HepG2 (cell line): ENCODE results near the gene PLEKHB2. TPM values are rescaled to one million over a fixed set of nuclear protein-coding genes. Genes with fewer than 3 reads are reported as not detected.

ENCODE experiments used
- CREB1 ChIP-seq, 2 experiments: fragments of 450-650 bp in 1 of 2; IDR thresholded peaks; 2 replicates each; pipeline ENCODE4 v1.6.1; 2016 to 2017; ENCODE audit warnings: control low read depth in 1 of 2, mild to moderate bottlenecking in 1 of 2, missing compliant biosample characterization in 1 of 2, missing genetic modification characterization in 1 of 2
- E2F1 ChIP-seq: sonication (generic); formaldehyde crosslinking; IDR thresholded peaks from 2 replicates; pipeline ENCODE4 v1.5.0; 2020; ENCODE audit warnings: missing genetic modification reagents
- LCORL ChIP-seq, 2 experiments: fragments of 450-650 bp in 1 of 2; sonication (generic) in 1 of 2; formaldehyde crosslinking in 1 of 2; IDR thresholded peaks; 2 replicates each; pipeline versions ENCODE4 v1.5.0 to v1.6.1; 2017 to 2020; ENCODE audit warnings: antibody characterized with exemption in 1 of 2, missing genetic modification reagents in 1 of 2
- NFATC3 ChIP-seq: sonication (generic); formaldehyde crosslinking; IDR thresholded peaks from 2 replicates; pipeline ENCODE4 v1.5.1; 2020; ENCODE audit warnings: mild to moderate bottlenecking, missing genetic modification reagents
- REST ChIP-seq, 2 experiments: IDR thresholded peaks; 2 replicates each; pipeline ENCODE4 v1.6.1; 2011 to 2012; ENCODE audit warnings: low read length in 2 of 2, borderline replicate concordance in 1 of 2, low read depth in 1 of 2, mild to moderate bottlenecking in 1 of 2, moderate library complexity in 1 of 2
- SMC3 ChIP-seq: IDR thresholded peaks from 2 replicates; pipeline ENCODE4 v1.6.1; 2011; ENCODE audit warnings: low read length, improper control_type of control experiment
- U2AF1 ChIP-seq: fragments of 200-400 bp; formaldehyde crosslinking; optimal IDR thresholded peaks from 2 replicates; pipeline ENCODE3; 2017; ENCODE audit warnings: mild to moderate bottlenecking, low read depth, low read length
- ZEB1 ChIP-seq: IDR thresholded peaks from 2 replicates; pipeline ENCODE4 v1.6.1; 2012; ENCODE audit warnings: mild to moderate bottlenecking, low read depth, inconsistent platforms; ENCODE audit not compliant: insufficient replicate concordance
- ZNF619 ChIP-seq: sonication (generic); formaldehyde crosslinking; IDR thresholded peaks from 2 replicates; pipeline ENCODE4 v1.4.0; 2020; ENCODE audit warnings: mild to moderate bottlenecking, missing genetic modification reagents
- polyA plus RNA-seq, 8 experiments: library from polyadenylated mRNA; depleted of rRNA in 3 of 8; stranded (reverse) in 7 of 8; unstranded in 1 of 8; fragments of >200 nt; fragmentation: Illumina TruSeq in 4 of 8; extraction: Trizol in 4 of 8; gene quantifications; 2 replicates each; pipeline versions ENCODE4 v1.2.1 to v1.2.3, GENCODE V29; 2011 to 2016; ENCODE audit warnings: low read depth in 4 of 8, missing spikeins in 1 of 8, mixed read lengths in 1 of 8; ENCODE audit not compliant: insufficient read depth in 1 of 8
- total RNA-seq, 5 experiments: library from RNA; depleted of rRNA; stranded (reverse); fragments of >200 nt; fragmentation: Illumina TruSeq; extraction: Trizol; gene quantifications; 2 replicates each; pipeline ENCODE4 v1.2.3, GENCODE V29; 2016; ENCODE audit warnings: low read depth in 1 of 5
- TF ChIP-seq, protein P1 (sequence below): sonication (generic); formaldehyde crosslinking; IDR thresholded peaks from 2 replicates; pipeline ENCODE4 v1.9.0; 2021; ENCODE audit warnings: mild to moderate bottlenecking, missing genetic modification reagents

The PLEKHB2 gene
- total and polyA plus RNA-seq, 2 of the 13 experiments (the other 11 are each of a cell fraction or from before 2014, with no cell fraction given): 73.0 to 78.9 TPM

DNA sequence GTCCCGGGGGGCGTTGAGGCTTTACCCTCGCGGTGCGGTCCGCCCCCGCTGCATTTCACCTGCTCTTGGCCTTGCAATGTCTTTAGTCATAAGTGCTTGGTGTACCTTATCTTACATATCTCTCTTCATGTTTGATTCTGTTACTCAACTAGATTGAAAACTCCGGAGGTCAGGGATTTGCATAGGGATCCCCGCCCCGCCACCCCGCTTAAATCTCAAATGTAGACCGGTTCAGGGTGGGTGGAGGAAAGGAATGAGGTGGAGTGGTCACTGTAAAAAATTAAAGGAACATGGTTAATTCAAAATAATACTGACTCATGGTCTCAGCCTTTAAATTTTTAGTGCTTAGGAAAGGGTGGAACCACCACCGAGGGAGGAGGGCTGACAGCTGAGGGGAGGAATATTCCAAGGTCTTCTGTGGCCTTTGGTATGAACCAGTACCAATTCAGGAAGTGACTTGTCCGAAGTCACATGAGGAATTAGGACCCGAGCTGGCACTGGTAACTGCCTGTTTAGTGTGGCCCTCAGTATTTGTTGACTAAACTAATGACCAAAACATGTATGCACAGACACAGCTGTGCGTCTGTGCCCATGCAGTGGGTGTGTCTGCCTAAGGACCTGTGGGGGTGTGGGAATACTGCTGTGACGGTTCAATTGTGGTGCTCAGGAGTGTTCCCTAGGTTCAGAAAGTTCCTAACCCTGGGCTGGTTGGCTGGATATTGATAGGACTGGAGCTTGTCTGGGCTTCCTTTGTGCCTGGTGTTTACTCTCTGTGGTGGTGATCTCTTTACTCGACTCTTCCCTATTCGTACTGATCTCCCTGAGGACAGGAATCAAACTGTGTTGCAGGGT lies 1.0 kb downstream of the PLEKHB2 start (continued):
- TF ChIP-seq CREB1 (IDR thresholded peaks at IDR 0.05) (no peak), CREB1 (CRISPR knock-in tag; IDR thresholded peaks at IDR 0.05) (peak; percentile 70), E2F1 (no peak), ZNF619 (no peak; the same call in 1 of the 2 replicates), ZEB1 (peak; percentile 14), REST (IDR thresholded peaks at IDR 0.05; ENCODE audit: borderline replicate concordance in 1 of 2, low read depth in 1 of 2, low read length in 2 of 2) (no peak), U2AF1 (no peak), LCORL (IDR thresholded peaks at IDR 0.05) (no peak), LCORL (CRISPR knock-in tag; IDR thresholded peaks at IDR 0.05) (peak; percentile 24; the same call in 1 of the 2 replicates), NFATC3 (CRISPR knock-in tag) (no peak; the same call in 1 of the 2 replicates), SMC3 (peak; percentile 17; the same call in 1 of the 2 replicates)
- TF ChIP-seq, protein P1, sequence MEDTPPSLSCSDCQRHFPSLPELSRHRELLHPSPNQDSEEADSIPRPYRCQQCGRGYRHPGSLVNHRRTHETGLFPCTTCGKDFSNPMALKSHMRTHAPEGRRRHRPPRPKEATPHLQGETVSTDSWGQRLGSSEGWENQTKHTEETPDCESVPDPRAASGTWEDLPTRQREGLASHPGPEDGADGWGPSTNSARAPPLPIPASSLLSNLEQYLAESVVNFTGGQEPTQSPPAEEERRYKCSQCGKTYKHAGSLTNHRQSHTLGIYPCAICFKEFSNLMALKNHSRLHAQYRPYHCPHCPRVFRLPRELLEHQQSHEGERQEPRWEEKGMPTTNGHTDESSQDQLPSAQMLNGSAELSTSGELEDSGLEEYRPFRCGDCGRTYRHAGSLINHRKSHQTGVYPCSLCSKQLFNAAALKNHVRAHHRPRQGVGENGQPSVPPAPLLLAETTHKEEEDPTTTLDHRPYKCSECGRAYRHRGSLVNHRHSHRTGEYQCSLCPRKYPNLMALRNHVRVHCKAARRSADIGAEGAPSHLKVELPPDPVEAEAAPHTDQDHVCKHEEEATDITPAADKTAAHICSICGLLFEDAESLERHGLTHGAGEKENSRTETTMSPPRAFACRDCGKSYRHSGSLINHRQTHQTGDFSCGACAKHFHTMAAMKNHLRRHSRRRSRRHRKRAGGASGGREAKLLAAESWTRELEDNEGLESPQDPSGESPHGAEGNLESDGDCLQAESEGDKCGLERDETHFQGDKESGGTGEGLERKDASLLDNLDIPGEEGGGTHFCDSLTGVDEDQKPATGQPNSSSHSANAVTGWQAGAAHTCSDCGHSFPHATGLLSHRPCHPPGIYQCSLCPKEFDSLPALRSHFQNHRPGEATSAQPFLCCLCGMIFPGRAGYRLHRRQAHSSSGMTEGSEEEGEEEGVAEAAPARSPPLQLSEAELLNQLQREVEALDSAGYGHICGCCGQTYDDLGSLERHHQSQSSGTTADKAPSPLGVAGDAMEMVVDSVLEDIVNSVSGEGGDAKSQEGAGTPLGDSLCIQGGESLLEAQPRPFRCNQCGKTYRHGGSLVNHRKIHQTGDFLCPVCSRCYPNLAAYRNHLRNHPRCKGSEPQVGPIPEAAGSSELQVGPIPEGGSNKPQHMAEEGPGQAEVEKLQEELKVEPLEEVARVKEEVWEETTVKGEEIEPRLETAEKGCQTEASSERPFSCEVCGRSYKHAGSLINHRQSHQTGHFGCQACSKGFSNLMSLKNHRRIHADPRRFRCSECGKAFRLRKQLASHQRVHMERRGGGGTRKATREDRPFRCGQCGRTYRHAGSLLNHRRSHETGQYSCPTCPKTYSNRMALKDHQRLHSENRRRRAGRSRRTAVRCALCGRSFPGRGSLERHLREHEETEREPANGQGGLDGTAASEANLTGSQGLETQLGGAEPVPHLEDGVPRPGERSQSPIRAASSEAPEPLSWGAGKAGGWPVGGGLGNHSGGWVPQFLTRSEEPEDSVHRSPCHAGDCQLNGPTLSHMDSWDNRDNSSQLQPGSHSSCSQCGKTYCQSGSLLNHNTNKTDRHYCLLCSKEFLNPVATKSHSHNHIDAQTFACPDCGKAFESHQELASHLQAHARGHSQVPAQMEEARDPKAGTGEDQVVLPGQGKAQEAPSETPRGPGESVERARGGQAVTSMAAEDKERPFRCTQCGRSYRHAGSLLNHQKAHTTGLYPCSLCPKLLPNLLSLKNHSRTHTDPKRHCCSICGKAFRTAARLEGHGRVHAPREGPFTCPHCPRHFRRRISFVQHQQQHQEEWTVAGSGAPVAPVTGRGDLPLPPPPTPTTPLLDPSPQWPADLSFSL: no peak
